Mucosa of rectum (tissue), 2 donors: ENCODE data around the gene UNC13B.

ENCODE experiments used
- H3K27ac ChIP-seq, 2 donors: one replicate each; pipeline ENCODE4 v1.7.0; 2013; ENCODE audit warnings: inconsistent platforms in 2 of 2, low read depth in 2 of 2, low read length in 2 of 2
- H3K27me3 ChIP-seq, 2 donors: one replicate each; pipeline ENCODE4 v1.7.0; 2013; ENCODE audit warnings: low read length in 2 of 2; ENCODE audit not compliant: control insufficient read depth in 2 of 2, insufficient read depth in 2 of 2
- H3K36me3 ChIP-seq, 2 donors: one replicate each; pipeline ENCODE4 v1.7.0; 2013; ENCODE audit warnings: low read length in 2 of 2; ENCODE audit not compliant: control insufficient read depth in 2 of 2, insufficient read depth in 2 of 2
- H3K4me1 ChIP-seq, 2 donors: one replicate each; pipeline ENCODE4 v1.7.0; 2013; ENCODE audit warnings: low read length in 2 of 2, mild to moderate bottlenecking in 1 of 2; ENCODE audit not compliant: control insufficient read depth in 2 of 2, insufficient read depth in 2 of 2
- H3K4me3 ChIP-seq, 2 donors: one replicate each; pipeline ENCODE4 v1.7.0; 2013; ENCODE audit warnings: low read length in 2 of 2
- H3K9ac ChIP-seq, 2 donors: one replicate each; pipeline ENCODE4 v1.7.0; 2013; ENCODE audit warnings: low read length in 2 of 2, low read depth in 1 of 2, mild to moderate bottlenecking in 1 of 2
- H3K9me3 ChIP-seq, 2 donors: one replicate each; pipeline ENCODE4 v1.7.0; 2013; ENCODE audit warnings: low read length in 2 of 2; ENCODE audit not compliant: control insufficient read depth in 2 of 2
- donor health status: healthy.
- donor health status: Normal muscosa, but diverticular disease.

Gene UNC13B

DNA sequence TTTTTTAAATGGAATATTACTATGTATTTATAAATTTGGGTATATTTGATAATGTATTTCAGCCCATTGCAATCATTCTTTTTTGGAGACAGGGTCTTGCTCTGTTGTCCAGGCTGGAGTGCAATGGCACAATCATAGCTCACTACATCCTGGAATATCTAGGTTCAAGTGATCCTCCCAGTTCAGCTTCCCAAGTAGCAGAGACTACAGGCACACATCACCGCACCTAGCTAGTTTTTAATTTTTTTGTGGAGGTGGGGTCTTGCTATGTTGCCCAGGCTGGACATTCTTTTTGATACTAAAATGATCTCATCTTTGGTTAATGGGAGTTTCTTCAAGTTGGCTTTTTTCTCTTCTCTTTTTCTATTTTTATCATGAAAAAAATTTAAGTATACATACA lies 91.3 kb downstream of the UNC13B start:
- Histone ChIP-seq H3K4me1 (peaks cover 3 to 4% of the 10 kb centered on the region in 2 donors), H3K9me3 (no peaks in the 10 kb centered on the region), H3K9ac (no peak overlapping the region), H3K27ac (no peak overlapping the region), H3K27me3 (no peaks in the 10 kb centered on the region), H3K4me3 (no peak overlapping the region), H3K36me3 (no peaks in the 10 kb centered on the region)

DNA sequence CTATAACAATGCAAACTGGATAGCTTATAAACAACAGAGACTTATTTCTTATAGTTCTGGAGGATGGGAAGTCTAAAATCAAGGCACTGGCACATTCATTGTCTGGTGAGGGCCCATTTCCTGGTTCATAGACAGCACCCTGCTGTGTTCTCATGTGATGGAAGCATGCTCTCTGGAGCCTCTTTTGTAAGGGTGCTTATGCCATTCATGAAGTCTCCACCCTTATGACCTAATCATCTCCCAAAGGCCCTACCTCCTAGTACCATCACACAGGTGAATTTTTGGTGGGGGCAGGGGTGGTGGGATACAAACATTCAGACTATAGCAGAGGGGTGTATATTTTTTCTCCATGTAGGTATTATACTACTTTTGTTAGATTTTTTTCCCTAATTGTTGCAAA lies 92.4 kb downstream of the UNC13B start:
- H3K27me3 ChIP-seq: no peaks in the 10 kb centered on the region
- no peak overlapping the region for H3K4me3 ChIP-seq
- no peaks in the 10 kb centered on the region for H3K9me3 ChIP-seq
- H3K36me3 ChIP-seq: no peaks in the 10 kb centered on the region
- no peak overlapping the region for H3K27ac ChIP-seq
- H3K9ac ChIP-seq: no peak overlapping the region
- H3K4me1 ChIP-seq: peaks cover 10 to 13% of the 10 kb centered on the region in 2 donors

DNA sequence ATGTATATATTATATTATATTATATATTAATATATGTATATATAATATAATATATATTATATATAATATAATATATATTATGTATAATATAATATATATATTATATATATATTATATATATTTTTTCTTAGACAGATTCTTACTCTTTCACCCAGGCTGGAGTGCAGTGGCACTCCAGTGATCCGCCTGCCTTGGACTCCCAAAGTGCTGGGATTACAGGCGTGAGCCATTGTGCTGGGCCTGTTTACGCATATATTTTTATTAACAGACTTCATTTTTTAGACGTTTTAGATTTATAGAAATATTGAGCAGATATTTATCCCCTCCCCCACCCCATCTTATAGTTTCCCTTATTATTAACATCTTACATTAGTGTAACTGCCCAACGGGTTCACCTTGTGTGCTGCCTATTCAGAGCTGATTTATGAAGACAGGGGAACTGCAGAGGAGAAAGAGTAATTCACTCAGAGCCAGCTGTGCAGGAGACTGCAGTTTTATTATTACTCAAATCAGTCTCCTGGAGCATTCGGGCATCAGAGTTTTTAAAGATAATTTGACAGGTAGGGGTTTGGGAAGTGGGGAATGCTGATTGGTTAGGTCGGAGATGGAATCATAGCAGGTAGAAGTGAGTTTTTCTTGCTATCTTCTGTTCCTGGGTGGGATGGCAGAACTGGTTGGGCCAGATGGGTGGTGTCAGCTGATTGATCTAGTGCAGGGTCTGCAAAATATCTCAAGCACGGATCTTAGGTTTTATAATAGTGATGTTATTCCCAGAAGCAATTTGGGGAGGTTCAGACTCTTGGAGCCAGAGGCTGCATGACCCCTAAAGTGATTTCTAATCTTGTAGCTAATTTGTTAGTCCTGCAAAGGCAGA lies 93.4 kb downstream of the UNC13B start:
- Histone ChIP-seq H3K9me3 (no peaks in the 10 kb centered on the region), H3K4me3 (no peak overlapping the region), H3K4me1 (peaks cover 10 to 13% of the 10 kb centered on the region in 2 donors), H3K27me3 (no peaks in the 10 kb centered on the region), H3K27ac (no peak overlapping the region), H3K9ac (no peak overlapping the region), H3K36me3 (no peaks in the 10 kb centered on the region)

DNA sequence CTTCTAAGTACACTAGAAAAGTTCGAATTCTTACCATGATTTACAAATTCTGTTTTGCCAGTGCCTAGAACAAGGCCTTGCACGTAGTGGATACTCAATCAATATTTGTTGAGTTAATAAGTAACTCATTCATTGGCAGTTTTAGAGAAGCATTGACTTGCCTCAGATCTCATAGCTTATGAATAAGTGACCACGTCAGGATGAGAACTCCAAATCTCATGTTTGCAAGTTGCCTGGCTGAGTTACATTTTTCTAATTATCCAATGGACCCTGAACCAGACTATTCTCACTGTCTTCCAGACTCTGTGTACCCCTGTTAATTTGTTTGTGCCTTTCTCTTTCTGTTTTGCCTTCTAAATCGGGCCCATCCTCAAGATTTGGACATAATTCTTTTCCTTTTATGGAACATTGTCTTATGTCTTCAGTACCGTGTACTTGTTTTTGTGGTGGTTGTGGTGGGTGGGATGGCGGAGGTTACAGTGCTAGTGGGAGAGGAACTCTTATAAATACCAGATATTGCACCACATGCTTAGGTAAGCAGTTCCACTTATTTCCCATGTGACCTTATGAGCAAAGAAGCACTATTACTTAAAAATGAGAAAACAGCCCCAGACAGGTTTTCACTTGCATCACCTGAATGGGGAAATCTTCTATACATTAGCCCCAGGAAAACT lies 96.3 kb downstream of the UNC13B start:
- Histone ChIP-seq H3K4me1 (peaks cover 10 to 13% of the 10 kb centered on the region in 2 donors), H3K36me3 (no peaks in the 10 kb centered on the region), H3K9me3 (no peaks in the 10 kb centered on the region), H3K27ac (peak overlapping the region; percentile 45 to 63), H3K9ac (peak overlapping the region in 1 of 2 donors; percentile 48), H3K4me3 (no peak overlapping the region), H3K27me3 (no peaks in the 10 kb centered on the region)

DNA sequence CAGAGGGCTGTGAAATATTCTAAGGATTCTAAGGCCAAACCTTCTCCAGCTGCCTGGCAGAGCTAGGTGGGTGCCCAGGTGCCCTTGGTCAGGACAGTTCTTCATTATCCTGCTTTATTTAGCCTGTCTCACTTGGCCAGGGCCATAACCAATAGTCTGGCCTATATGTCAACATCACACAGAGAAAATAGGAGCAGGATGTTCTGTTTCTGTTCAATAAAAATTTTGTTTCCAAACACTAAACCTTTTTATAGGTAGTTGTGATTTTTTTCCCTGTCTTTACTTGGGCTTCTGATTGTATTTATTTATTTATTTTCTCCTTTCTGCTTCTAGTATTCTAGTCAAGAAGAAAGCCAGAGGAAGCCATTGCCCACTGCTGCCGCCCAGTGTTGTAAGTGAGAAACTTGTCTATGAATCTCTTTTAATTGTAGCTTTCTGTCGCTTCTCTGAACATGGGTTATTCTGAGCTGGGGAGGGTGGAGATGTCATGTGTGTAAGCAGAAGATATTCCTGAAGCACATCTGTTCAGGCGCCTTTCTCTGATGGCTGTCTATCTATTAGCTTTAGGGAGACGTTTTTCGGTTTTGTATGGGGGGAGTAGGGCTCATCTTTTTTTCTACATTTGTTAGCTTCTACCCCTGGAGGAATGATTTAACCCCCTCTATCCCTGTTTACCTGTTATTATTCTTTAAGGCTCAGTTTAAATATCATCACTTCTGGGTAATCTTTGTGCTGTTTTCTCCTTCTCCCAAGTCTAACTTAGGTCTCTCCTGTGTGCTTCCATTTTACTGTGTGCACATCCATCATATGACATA lies 97.1 kb downstream of the UNC13B start:
- peak overlapping the region in 1 of 2 donors; percentile 48 for H3K9ac ChIP-seq
- no peaks in the 10 kb centered on the region for H3K9me3 ChIP-seq
- H3K27me3 ChIP-seq: no peaks in the 10 kb centered on the region
- no peak overlapping the region for H3K4me3 ChIP-seq
- H3K27ac ChIP-seq: peak overlapping the region; percentile 45 to 63
- H3K36me3 ChIP-seq: no peaks in the 10 kb centered on the region
- peaks cover 10 to 13% of the 10 kb centered on the region in 2 donors for H3K4me1 ChIP-seq

DNA sequence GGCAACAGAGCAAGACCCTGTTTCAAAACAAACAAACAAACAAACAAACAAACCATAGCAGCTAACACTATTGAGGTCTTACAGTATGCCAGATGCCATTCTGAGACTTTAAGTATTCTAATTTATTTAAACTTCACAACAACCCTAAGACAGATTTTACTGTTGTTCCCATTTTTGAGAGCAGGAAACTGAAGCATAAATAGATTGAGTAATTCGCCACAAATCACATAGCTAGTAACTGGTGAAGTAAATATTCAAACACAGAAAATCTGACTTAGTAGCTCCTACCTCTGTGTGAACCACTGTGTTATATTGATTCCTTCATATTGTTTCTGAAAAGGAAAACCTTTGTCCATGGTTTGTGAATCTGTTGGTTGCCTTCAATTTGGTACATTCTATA lies 98.4 kb downstream of the UNC13B start:
- Histone ChIP-seq H3K27me3 (no peaks in the 10 kb centered on the region), H3K4me1 (peaks cover 10 to 13% of the 10 kb centered on the region in 2 donors), H3K4me3 (no peak overlapping the region), H3K9ac (no peak overlapping the region), H3K27ac (no peak overlapping the region), H3K9me3 (no peaks in the 10 kb centered on the region), H3K36me3 (no peaks in the 10 kb centered on the region)

DNA sequence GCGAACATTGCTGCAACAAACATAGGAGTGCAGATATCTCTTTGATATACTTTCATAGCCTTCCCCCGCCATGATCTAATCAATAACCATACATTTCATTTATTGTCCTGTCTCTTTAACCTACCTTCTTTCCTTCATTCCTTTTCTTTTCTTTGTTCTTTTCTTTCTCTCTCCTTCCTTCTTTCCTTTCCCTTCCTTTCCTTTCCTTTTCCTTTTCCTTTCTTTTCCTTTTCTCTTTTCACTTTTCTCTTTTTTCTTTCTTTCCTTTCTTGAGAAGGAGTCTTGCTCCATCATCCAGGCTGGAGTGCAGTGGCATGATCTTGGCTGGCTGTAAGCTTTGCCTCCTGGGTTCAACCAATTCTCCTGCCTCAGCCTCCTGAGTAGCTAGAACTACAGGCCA lies 100.3 kb downstream of the UNC13B start:
- H3K27me3 ChIP-seq: no peaks in the 10 kb centered on the region
- peaks cover 10 to 11% of the 10 kb centered on the region in 2 donors for H3K4me1 ChIP-seq
- no peaks in the 10 kb centered on the region for H3K36me3 ChIP-seq
- no peak overlapping the region for H3K27ac ChIP-seq
- H3K4me3 ChIP-seq: no peak overlapping the region
- no peak overlapping the region for H3K9ac ChIP-seq
- H3K9me3 ChIP-seq: no peaks in the 10 kb centered on the region

DNA sequence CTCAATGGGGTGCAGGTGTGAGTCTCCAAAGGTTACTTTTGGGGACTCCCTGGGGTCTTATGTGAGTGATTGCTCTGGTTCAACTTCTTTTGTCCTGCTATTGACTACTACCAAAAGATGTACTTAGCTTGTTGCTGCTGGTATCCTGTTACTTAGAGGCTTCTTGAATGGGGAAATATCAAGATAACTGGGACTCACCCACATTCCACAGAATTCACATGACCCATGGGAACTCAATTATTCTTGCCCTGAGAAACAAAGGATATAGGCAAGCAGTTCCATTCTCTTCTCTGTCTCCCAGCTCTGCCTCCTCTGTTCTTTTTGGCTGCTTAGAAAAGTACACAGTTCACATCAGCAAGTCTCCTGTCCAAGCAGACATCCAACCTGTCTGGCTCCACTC lies 105.9 kb downstream of the UNC13B start:
- Histone ChIP-seq H3K4me3 (no peak overlapping the region), H3K27ac (no peak overlapping the region), H3K4me1 (no peaks in the 10 kb centered on the region), H3K27me3 (no peaks in the 10 kb centered on the region), H3K9me3 (no peaks in the 10 kb centered on the region), H3K9ac (no peak overlapping the region), H3K36me3 (no peaks in the 10 kb centered on the region)

DNA sequence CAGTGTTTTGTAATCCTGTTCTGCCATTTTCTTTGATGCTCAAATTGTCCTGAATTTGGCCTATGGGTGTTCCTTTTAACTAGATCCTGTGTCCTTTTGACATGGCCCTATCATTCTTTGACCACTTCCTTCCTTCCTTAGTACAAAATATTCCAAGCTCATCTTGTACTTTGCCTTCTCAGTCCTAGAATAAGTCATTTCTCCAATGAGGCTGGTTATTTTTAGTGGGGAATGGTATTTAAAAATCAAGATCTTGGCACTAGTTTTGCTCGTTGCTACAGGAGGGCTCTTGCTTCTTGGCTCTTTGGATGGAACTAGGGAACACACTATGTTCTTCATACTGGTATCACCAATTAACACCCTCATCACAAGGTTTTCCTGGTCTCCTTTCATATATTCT lies 108.1 kb downstream of the UNC13B start:
- no peaks in the 10 kb centered on the region for H3K36me3 ChIP-seq
- H3K9me3 ChIP-seq: no peaks in the 10 kb centered on the region
- H3K27me3 ChIP-seq: no peaks in the 10 kb centered on the region
- no peak overlapping the region for H3K4me3 ChIP-seq
- H3K27ac ChIP-seq: no peak overlapping the region
- H3K9ac ChIP-seq: no peak overlapping the region
- no peaks in the 10 kb centered on the region for H3K4me1 ChIP-seq

DNA sequence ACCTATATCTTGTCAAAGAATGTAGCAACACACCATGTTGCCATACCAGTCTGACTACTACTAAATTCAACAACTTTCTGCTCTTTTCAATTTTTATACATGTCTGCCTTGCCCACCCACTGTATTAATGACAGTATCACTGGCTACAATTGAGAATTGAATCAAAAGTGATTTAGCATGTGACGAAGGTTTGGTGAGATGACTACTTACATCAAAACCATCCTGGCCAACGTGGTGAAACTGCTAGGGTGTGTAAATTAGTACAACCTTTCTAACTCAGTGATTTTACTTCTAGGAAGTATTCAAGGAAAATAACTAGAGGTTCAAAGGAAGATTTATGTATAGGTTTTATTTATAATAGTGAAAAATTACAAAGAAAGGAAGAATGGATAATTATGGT lies 109.8 kb downstream of the UNC13B start:
- Histone ChIP-seq H3K27ac (no peak overlapping the region), H3K4me1 (no peaks in the 10 kb centered on the region), H3K9me3 (no peaks in the 10 kb centered on the region), H3K4me3 (no peak overlapping the region), H3K27me3 (no peaks in the 10 kb centered on the region), H3K9ac (no peak overlapping the region), H3K36me3 (no peaks in the 10 kb centered on the region)
